HCEC 1CT (cell line): Measurements from ENCODE around the gene FFAR2.
"Not testable (repeated sequence)": the region's sequence is repeated elsewhere in the genome, so short reads cannot be mapped to it uniquely, and the experiment has no call there.

Experiments
- DNase-seq: peaks from one replicate; pipeline ENCODE4 v3.0.0-alpha.2; 2017

The FFAR2 gene

DNA sequence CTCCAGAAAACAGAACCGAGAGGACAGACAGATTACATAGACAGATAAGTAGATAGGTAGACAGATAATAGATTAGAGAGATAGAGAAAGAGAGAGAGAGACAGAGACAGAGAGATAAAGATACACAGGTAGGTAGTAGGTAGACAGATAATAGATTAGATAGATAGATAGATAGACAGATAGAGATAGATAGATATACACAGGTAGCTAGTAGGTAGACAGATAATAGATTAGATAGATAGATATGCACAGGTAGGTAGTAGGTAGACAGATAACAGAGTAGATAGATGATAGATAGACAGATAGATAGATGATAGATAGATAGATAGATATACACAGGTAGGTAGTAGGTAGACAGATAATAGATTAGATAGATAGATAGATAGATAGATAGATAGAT lies 10.1 kb downstream of the FFAR2 start:
- no peak for DNase-seq

DNA sequence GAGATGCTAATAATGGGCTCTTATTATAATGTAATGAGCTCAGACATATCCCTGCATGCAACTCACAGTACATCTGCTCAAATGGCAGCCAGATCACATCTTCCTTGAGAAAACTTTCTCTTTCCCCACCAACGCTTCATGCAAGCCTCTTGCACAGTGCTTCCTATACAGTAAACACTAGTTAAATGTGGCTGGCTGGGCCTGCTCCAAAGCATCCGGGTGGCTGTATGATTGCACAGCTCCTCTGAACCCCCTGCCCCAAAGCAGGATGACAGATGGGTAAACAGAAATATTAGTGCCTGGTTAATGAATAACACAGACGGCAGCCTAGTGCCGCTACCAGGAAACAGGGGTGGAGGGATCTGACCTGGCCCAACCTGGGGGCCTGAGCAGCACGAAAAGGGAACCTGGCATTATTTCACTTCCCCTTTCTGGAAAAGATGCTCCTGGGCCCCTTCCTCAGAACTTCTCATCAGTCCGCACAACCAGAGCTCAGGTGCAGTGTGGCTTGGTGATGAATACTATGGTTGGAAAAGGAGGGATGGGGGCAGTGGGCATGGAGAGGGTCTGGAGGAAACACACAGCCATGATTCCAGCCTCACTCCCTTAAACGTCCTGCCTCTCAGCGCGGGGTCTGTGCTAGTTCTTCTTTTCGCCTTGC lies 10.8 kb downstream of the FFAR2 start:
- DNase-seq, result no peak

DNA sequence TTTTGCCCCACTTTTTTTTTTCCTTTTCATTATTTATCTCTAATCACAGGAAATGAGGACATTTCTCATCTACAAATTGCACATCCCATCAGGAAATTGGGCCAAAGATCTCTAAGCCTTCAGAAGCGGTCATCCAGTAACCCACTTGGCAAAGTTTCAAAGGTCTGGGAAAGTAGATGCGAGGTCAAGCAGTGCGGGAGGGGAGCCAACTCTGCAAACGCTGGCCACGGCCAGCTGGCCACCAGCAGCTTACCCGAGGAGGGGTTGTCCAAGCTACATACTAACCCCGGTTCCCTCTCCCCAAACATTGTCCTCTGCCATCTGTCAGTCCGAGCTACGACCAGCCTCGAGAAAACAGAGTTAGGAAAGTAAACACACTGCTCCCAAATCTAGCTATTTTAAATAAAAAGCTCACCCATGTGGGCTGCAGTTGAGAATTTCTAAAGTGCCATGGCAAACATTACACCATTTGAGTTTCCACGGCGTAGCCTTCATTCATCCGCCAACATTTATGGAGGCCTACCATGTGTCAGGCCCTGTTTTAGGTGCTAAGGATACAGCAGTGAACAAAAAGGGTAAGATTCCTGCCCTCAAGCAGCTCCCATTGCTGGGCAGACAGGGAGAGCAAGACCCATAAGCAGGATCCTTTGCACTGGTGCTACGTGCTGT lies 11.5 kb downstream of the FFAR2 start:
- peak; percentile 16 for DNase-seq

DNA sequence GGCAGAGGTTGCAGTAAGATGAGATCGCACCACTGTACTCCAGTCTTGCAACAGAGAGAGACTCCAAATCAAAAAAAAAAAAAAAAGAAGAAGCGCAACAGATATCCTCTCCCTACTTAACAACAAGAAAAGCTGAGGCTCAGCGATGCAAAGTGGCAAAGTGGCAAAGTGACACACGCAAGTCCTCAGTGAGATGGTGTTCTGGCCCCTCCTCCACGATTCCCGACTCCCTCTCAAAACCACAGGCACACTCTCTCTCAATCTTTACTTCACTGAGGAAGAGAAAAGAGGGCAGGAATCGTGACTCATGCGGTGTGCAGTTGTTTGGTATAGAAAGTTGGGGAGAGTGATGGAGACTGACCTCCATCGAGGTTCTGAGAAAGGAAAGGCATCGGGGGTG lies 12.6 kb downstream of the FFAR2 start:
- DNase-seq, result no peak

DNA sequence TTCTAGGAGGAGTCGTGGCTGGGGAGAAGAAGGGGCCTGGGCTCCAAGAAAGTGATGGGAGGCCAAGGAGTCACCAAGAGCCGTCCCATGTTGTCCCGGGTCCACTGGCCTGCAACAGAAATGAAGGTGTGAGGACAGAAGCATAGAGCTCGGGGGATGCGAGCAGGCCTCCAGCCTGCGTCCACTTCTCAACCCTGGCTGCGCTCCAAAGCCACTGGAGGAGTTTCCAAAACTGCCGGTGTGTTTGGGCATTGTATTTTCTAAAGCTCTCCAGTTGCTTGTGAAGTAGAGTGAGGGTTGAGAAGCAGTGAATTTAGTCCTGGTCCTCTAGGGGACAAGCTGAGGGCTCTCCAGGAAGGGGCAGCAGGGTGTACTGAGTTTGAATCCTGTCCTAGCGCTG lies 13.0 kb downstream of the FFAR2 start:
- DNase-seq, result no peak

DNA sequence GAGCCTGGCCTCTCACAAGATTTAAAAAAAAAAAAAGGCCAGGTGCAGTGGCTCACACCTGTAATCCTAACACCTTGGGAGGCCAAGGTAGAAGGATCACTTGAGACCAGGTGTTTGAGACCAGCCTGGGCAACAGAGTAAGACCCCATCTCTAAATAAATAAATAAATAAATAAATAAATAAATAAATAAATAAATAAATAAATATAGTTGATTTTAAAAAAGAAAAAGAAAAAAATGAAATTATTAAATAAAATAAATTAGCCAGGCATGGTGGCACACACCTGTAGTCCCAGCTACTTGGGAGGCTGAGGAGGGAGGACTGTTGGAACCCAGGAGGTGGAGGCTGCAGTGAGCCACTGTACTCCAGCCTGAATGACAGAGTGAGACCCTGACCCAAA lies 13.7 kb downstream of the FFAR2 start:
- not testable (repeated sequence) for DNase-seq

DNA sequence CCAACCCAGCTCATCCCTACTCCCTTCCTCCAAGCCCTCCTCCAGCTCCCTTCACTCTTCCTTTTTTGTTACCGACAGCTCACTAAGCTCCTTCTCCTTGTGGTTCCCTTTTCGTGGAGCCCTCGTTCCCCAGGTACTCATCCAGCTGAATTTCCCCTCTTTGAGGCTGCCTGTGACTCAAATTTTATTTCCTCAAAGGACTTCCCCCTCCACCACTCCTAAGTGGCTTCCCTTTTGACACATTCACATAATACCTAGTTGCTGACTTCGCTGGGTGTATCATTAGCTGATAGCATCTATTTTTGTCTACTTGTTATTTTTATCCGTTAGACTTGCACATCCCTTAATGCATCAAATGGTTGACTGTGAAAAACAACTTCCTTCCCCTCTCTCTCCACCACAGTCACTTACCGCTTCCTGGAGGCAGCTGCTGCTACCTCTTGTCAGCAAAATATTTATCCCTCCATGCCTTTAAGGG lies 14.5 kb downstream of the FFAR2 start:
- no peak for DNase-seq

DNA sequence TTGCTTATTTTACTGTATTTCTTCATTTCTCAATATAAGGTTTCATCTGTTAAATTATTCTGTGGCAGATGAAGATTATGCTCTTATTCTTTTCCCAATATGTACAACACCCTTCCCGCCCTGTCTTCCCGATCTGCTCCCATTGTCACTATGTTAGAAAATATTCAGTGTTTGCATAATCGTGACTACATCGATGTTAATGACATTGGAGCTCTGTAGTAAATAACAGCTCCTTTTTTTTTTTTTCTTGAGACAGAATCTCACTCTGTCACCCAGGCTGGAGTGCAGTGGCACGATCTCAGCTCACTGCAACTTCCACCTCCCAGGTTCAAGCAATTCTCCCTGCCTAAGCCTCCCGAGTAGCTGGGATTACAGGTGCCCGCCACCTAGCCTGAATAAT lies 14.9 kb downstream of the FFAR2 start:
- not testable (repeated sequence) for DNase-seq

DNA sequence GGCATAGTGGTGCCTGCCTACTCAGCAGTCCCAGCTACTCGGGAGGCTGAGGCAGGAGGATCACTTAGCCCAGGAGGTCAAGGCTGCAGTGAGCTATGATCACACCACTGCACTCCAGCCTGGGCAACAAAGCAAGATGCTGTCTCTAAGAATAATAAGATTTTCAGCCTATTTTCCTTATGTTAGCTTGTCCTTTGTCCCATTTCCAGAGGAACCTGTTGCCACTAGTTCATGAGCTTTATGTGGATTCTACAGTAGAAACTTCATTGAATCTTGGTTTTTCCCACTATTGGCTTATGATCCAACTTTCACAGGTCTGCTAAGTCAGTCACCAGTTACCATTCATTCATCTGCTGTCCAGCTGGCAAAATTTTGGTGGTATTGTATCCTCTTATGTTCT lies 18.2 kb downstream of the FFAR2 start:
- no peak for DNase-seq

DNA sequence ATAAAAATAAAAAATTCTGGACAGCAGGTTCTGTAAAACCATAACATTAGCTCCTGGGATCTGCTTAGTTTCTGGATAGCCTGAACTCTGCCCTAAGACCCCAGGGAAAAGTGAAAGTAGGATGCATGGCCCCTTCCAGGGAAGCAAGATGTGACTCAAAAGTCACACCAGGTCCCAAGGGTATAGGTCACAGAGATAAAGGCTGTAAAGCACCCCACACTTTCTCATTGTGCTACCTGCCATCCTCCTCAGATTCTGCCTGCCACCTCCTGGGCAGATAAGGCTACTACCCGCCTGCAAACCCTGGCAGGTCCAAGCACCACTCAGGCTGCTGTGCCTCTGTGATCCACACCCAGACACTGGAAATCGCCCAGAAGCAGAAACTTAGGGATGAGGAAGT lies 20.6 kb downstream of the FFAR2 start:
- DNase-seq, result peak; percentile 17

DNA sequence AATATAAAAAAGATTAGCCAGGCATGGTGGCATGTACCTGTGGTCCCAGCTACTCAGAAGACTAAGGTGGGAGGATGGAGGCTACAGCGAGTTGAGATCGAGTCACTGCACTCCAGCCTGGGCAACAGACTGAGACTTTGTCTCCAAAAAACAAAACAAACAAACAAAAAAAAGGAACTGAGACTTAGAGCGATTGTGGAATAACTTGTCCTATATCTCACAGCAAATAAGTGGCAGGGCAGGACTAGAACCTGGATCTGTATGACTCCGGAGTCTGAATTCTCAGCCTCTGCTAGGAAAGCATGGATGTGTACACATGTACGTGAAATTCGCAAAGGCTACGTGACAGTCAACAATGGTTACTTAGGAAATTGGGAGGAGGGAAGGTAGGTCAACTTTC lies 22.1 kb downstream of the FFAR2 start:
- DNase-seq, result no peak

DNA sequence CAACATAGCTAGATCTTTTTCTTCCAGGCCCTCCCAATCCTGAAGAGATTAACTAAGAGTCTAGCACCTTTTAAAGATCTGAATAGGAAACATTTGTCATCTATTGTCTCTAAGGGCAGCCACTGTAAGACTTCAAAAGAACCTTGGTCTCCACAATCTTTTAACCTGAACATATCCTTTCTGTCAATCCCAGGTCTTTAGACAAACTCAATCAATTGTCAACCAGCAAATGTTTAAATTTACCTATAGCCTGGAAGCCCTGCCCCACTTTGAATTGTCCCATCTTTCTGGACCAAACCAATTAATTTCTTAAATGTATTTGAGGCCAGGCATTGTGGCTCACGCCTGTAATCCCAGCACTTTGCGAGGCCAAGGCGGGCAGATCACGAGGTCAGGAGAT lies 23.0 kb downstream of the FFAR2 start:
- not testable (repeated sequence) for DNase-seq

DNA sequence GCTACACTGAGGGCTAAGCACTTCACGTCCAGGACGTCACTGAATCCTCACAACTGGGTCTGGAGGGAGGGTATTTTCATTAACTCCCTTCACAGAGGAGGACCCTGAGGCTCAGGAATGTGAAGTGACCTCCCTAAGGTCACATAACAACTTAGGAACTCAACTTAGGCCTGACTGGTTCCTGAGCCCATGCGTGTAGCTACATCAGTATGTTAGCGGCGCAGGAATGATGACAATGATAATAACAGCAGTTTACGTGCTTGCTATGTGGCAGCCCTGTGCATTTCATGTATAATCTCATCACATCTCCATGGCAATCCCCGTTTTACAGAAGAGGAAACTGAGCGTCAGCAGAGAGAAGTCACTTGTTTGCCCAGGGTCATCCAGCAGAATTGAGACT lies 23.9 kb downstream of the FFAR2 start:
- no peak for DNase-seq

DNA sequence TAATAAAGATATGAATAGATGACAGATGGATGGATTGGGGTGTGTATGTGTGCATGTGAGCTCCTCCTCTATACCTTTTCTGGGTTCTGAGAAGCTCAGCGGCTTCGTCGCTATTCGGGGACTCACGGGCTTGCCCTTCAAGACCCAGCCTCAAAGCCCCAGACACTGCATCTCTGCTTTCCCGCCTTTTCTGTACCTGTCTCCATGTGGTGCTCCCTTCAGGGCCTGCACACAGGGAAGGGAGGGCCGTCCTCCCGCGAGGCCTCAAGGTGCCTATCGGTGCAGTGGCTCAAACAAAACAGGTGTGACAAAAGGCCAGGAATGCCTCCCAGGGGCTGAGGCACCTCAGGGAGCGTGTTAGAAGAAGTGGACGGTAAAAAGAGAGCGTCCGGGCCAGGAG lies 26.0 kb downstream of the FFAR2 start:
- no peak for DNase-seq

DNA sequence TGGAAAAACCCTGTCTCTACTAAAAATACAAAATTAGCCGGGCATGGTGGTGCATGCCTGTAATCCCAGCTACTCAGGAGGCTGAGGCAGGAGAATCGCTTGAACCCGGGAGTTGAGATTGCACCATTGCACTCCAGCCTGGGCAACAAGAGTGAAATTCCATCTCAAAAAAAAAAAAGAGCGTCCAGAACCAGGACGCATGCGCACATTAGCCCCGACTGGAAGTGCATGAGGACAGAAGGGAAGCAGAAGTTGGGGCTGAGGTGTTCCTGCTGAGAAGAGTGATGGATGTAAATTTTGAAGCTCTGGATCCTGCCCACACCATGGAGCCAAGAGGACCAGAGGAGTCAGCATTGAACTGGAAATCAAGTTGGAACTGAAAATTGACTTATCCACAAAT lies 26.5 kb downstream of the FFAR2 start:
- not testable (repeated sequence) for DNase-seq

DNA sequence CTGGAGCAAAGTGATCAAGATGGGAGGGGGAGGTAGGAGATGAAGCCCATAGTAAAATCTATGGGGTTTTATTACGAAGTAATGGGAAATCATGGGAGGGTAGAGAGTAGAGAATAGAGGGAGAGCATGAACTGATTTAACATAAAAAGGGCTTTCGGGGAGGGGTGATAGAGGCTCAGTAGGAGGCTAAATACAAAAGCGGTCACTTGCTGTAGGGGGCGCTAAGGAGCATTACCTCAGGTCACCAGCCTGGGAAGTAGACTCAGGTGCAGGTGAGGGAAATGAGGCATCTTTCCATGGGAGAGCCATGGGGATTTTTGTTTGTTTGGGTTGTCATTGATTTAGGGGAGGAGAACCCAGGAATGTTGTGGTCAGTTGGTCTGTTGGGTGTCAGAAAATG lies 28.1 kb downstream of the FFAR2 start:
- no peak for DNase-seq

DNA sequence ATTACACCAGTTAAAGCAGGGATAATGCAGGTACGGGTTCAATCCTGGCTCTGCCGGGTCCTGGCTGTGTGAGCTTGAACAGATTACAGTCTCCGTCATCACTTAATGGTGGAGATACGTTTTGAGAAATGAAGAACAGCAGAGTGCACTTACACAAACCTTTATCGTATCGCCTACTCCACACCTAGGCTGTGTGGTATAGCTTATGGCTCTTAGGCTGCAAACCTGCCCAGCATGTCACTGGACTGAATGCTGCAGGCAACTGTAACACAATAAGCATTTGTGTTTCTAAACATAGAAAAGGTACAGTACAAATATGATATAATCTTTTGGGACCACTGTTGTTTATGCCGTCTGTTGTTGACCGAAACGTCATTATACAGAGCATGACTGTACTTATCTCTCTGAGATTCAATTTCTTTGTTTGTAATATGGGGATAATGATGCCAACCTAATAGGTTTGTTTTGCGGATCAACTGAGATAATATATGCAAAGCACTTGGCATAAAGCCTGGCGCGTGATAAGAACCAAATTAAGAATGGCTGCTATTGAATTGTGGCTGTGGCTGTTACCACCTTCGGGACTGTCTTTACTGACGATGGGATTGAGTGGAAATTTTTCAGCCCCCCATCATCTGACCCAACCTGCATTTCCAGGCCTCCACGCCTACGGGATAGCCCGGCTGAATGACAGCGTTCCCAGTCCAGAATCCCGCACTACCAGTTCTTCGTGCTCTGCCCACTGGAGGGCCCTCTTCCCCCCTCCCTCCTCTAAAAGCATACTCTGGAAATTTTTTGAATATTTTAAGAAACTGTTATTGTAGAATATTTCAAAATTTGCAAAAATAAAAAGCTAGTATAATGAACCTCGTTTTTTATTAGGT lies 31.0 kb downstream of the FFAR2 start:
- DNase-seq, result no peak

DNA sequence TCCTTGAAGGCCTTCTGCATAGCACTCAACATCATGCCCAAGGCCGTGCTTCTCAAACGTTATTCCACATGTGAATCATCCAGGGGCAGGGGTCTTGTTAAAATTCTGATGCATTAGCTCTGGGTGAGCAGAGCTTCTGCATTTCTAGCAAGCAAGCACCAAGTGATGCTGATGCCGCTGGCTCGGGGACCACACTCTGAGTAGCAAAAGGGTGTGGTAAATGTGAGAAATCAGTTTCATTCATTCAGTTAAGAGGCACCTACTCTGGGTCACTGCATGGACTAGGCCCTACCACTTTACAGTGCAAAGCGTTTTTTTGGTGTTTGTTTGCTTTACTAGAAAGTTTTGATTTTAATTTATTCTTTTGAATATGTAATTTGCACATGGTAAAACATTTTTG lies 35.0 kb downstream of the FFAR2 start:
- DNase-seq, result no peak

DNA sequence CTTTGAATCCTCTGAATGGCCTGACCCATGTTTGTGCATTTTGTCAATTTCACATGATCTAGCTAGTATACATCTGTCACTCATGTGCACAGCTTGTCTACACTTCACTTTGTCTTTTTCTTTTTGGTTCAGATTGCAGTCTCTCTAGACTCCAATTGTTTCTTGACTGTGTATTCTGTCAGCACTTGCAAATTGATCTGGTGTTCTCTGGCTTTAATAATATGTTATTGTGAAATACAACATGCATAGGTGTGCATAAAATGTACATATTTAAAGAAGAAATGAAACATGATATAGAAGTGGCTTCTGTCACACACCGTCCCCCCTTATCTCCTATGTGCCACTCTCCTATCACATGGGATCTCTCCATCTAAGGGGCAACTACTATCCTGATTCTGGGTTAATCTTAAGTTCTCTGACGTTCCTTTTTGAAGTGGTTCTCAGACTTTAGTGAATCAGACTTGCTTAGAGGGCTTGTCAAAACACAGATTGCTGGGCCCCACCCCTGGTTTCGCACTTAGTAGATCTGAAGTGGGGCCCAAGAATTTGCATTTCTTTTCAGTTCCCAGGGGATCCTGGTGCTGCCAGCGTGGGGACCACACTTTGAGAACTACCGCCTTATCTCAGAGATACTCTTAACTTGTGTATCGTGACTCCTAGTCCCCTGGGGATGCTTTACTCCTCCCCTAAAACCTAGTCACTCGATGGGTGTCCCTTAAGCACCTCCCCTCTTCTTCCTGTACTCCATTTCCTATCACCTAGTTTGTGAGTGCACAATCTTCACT lies 36.4 kb downstream of the FFAR2 start:
- no peak for DNase-seq

DNA sequence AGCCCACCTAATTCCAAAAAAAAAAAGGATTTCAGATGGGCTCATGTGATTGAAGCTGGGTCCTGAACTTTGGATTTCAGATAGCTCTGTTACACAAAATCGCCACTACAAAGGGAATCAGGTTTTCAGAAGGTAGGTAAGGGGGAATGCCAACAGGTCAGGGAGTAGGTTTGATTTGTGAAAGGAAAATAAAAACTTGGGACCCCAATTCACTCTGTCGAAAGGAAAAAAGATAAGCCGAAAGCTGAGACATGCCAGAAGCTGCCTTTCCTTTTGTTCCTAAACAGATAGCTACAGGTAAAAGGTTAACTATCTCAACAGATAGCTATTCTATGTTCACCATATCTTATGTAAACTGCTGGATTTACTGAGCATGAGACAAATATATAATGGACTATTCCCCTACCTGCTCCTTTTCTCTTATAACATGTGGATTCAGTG lies 38.2 kb downstream of the FFAR2 start:
- DNase-seq, result no peak

DNA sequence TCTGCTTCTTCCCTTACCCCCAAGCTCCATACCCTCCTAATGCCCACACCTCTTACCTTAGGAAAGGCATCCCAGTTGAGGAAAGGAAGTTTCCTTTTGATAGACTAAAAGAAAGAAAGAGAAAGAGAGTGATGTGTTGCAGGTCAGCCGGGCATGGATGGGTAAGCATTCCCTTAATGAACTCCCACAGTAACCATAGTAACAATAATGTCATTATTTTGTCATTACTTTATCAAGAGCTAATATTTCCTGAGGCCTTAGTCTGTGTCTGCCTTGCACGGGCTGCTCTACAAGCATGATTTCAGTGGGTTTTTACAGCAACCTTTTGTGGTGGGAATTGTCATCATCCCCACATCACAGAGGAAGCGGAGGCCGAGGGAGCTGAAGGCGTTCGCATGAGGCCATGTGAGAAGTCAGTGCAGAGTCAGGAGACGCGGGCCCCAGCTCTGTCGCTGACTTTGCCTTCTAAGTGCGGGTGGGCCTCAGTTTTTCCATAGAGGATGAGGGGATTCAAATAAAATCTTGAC lies 39.7 kb downstream of the FFAR2 start:
- no peak for DNase-seq

DNA sequence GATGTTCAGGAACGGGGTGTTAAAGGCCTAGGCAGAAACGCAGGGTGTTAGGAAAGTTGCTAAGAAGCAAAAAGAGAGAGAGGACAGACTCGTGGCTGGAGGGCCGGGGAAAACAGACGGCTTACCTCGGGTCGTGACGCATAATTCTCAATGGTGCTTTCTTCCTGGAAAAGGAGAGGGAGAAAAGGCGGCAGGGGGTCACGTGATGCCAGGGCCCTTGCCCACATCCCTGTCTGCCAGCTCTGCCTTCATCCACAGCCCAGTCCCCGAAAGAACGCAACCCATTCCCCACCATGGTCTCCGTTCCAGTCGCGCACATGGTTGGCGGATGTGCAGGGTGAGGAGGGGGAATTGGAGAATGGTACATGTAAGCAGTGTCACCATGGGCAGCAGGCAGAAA lies 40.6 kb downstream of the FFAR2 start:
- DNase-seq, result no peak

DNA sequence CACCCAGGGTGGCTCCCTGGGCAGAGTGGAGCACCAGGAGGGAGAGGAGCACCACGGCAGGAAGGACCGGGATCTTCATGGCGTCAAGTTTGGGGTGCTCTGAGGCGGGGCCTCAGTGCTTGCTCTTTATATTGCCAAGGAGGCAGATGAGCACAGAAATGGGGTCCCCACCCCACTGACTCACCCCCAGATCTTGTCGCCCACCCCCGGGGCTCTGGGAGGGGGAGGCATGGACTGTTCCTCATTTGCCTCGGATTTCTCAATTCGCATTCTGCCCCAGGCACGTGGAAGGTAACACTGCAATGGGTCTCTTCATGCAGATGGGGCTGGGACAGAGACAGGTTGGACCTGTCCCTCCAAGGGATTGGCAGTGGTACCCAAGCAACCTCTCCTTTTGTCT lies 42.3 kb downstream of the FFAR2 start, which contains the start of gene KRTDAP:
KRTDAP (minus strand) TSS at position 101 of the 400 bp plus-strand sequence; CDS start at position 79, 22 bp downstream.
- DNase-seq, result no peak
